ENCODE results near the gene STRADB. TPM values are rescaled to one million over a fixed set of nuclear protein-coding genes. Genes with fewer than 3 reads are reported as not detected.

STRADB gene
- total and polyA plus RNA-seq, 12 donors, result 20.3 to 77.6 (median 54.6) TPM

GRCh38 chr2:201502713-201503112 is 51.2 kb downstream of the STRADB start:
- Histone ChIP-seq H3K4me1 (no peaks in the 10 kb centered on the region), H3K9me3 (peaks cover 0 to 29% (median 9%) of the 10 kb centered on the region in 11 donors), H3K27ac (no peak overlapping the region), H3K27me3 (no peaks in the 10 kb centered on the region), H3K36me3 (no peaks in the 10 kb centered on the region), H3K4me3 (no peak overlapping the region)
- intact Hi-C loops (cut with DNase I), result no loop called here
- no peak for DNase-seq
- ATAC-seq, result no peak
- no peak for TF ChIP-seq CTCF (IDR thresholded peaks at IDR 0.05)
- WGBS, 2 donors, result 91 to 92% methylated on average over 2 of the region's 2 CpGs

GRCh38 chr2:201507725-201508124 is 56.2 kb downstream of the STRADB start:
- DNase-seq (no peak), ATAC-seq (no peak)
- 86 to 88% methylated on average over 4 of the region's 4 CpGs for WGBS, 2 donors
- no peak overlapping the region for H3K27ac ChIP-seq
- H3K9me3 ChIP-seq, result peaks cover 0 to 19% (median 5%) of the 10 kb centered on the region in 11 donors
- intact Hi-C loops (cut with DNase I), result no loop called here
- H3K27me3 ChIP-seq, result no peaks in the 10 kb centered on the region
- H3K4me1 ChIP-seq, result no peaks in the 10 kb centered on the region
- no peaks in the 10 kb centered on the region for H3K36me3 ChIP-seq
- TF ChIP-seq CTCF (IDR thresholded peaks at IDR 0.05), result no peak
- H3K4me3 ChIP-seq, result no peak overlapping the region

- H3K27me3 ChIP-seq, result no peaks in the 10 kb centered on the region
- no peak for DNase-seq
- no peaks in the 10 kb centered on the region for H3K36me3 ChIP-seq
- ATAC-seq, result no peak
- intact Hi-C loops (cut with DNase I), result no loop called here
- H3K9me3 ChIP-seq, result peaks cover 0 to 3% (median 0%) of the 10 kb centered on the region in 11 donors
- TF ChIP-seq CTCF (IDR thresholded peaks at IDR 0.05), result no peak
- no peak overlapping the region for H3K4me3 ChIP-seq
- no peak overlapping the region for H3K27ac ChIP-seq
- WGBS, 2 donors, result 77 to 81% methylated on average over 1 of the region's 1 CpG
- no peaks in the 10 kb centered on the region for H3K4me1 ChIP-seq
These were observed 61.7 kb downstream of the STRADB start for GRCh38 chr2:201513271-201513670.

- no peaks in the 10 kb centered on the region for H3K27me3 ChIP-seq
- H3K4me1 ChIP-seq, result no peaks in the 10 kb centered on the region
- peaks cover 0 to 21% (median 0%) of the 10 kb centered on the region in 11 donors for H3K9me3 ChIP-seq
- TF ChIP-seq CTCF (IDR thresholded peaks at IDR 0.05), result no peak
- no peak overlapping the region for H3K4me3 ChIP-seq
- WGBS, 2 donors, result 78 to 80% methylated on average over 4 of the region's 4 CpGs
- no peaks in the 10 kb centered on the region for H3K36me3 ChIP-seq
- ATAC-seq, result no peak
- no peak for DNase-seq
- intact Hi-C loops (cut with DNase I), result no loop called here
- H3K27ac ChIP-seq, result no peak overlapping the region
These were observed 64.2 kb downstream of the STRADB start for GRCh38 chr2:201515573-201516246.
